SK-N-SH treated with all-trans-retinoic acid at 6 μM for 48 hours (cell line): ENCODE data around the gene PRDM15.

Source experiments
- ATAC-seq: fragments of 200-7000 bp; cut with Tn5 transposase; 3 replicates; pipeline ENCODE4 v1.9.1; 2020; ENCODE audit warnings: mild to moderate bottlenecking, moderate library complexity
- ARNTL ChIP-seq: fragments of 450-650 bp; formaldehyde crosslinking; IDR thresholded peaks from 2 replicates; pipeline ENCODE4 v1.5.0; 2020; ENCODE audit warnings: low read depth, mild to moderate bottlenecking, moderate library complexity, borderline replicate concordance
- BACH2 ChIP-seq: fragments of 250-450 bp; sonication (Bioruptor Pico); IDR thresholded peaks from 2 replicates; pipeline ENCODE4 v1.9.0; 2021; ENCODE audit warnings: mild to moderate bottlenecking, borderline replicate concordance
- CREB5 ChIP-seq: fragments of 250-450 bp; sonication (Bioruptor Pico); IDR thresholded peaks from 2 replicates; pipeline ENCODE4 v1.5.1; 2020; ENCODE audit warnings: low read depth, mild to moderate bottlenecking, moderate library complexity
- CSRNP3 ChIP-seq: fragments of 250-450 bp; sonication (Bioruptor Pico); IDR thresholded peaks from 2 replicates; pipeline ENCODE4 v1.5.1; 2021; ENCODE audit warnings: mild to moderate bottlenecking, moderate library complexity
- GLIS3 ChIP-seq: fragments of 250-450 bp; sonication (Bioruptor Pico); IDR thresholded peaks from 2 replicates; pipeline ENCODE4 v1.5.0; 2020; ENCODE audit warnings: mild to moderate bottlenecking, moderate library complexity
- ISL1 ChIP-seq: fragments of 250-450 bp; sonication (Bioruptor Pico); IDR thresholded peaks from 2 replicates; pipeline ENCODE4 v2.1.2; 2022; ENCODE audit warnings: mild to moderate bottlenecking, moderate library complexity
- OSR1 ChIP-seq: fragments of 250-450 bp; sonication (Bioruptor Pico); IDR thresholded peaks from 2 replicates; pipeline ENCODE4 v1.8.0; 2022; ENCODE audit warnings: moderate library complexity, mild to moderate bottlenecking, inconsistent platforms
- PATZ1 ChIP-seq: fragments of 250-450 bp; sonication (Bioruptor Pico); IDR thresholded peaks from 2 replicates; pipeline ENCODE4 v1.8.0; 2020; ENCODE audit warnings: mild to moderate bottlenecking, moderate library complexity, borderline replicate concordance
- PPARA ChIP-seq: fragments of 250-450 bp; sonication (Bioruptor Pico); IDR thresholded peaks from 2 replicates; pipeline ENCODE4 v1.5.0; 2020; ENCODE audit warnings: mild to moderate bottlenecking, borderline replicate concordance
- RARB ChIP-seq: fragments of 250-450 bp; sonication (Bioruptor Pico); IDR thresholded peaks from 2 replicates; pipeline ENCODE4 v1.8.0; 2021; ENCODE audit warnings: mild to moderate bottlenecking, moderate library complexity
- SNAI2 ChIP-seq: fragments of 250-450 bp; sonication (Bioruptor Pico); IDR thresholded peaks from 2 replicates; pipeline ENCODE4 v1.5.0; 2020; ENCODE audit warnings: mild to moderate bottlenecking, moderate library complexity
- TCF4 ChIP-seq: fragments of 250-450 bp; sonication (Bioruptor Pico); IDR thresholded peaks from 2 replicates; pipeline ENCODE4 v1.8.0; 2021; ENCODE audit warnings: mild to moderate bottlenecking, moderate library complexity, borderline replicate concordance
- TOX ChIP-seq: fragments of 250-450 bp; sonication (Bioruptor Pico); IDR thresholded peaks from 2 replicates; pipeline ENCODE4 v1.8.0; 2021; ENCODE audit warnings: mild to moderate bottlenecking, moderate library complexity, borderline replicate concordance
- TSHZ2 ChIP-seq: fragments of 250-450 bp; sonication (Bioruptor Pico); IDR thresholded peaks from 2 replicates; pipeline ENCODE4 v1.5.0; 2020; ENCODE audit warnings: mild to moderate bottlenecking, moderate library complexity
- ZC3H10 ChIP-seq: fragments of 250-450 bp; sonication (Bioruptor Pico); IDR thresholded peaks from 2 replicates; pipeline ENCODE4 v1.5.1; 2021; ENCODE audit warnings: mild to moderate bottlenecking, moderate library complexity
- ZFP3 ChIP-seq: fragments of 250-450 bp; sonication (Bioruptor Pico); IDR thresholded peaks from 2 replicates; pipeline ENCODE4 v1.5.0; 2020; ENCODE audit warnings: mild to moderate bottlenecking, moderate library complexity
- ZFP30 ChIP-seq: fragments of 450-650 bp; formaldehyde crosslinking; IDR thresholded peaks from 2 replicates; pipeline ENCODE4 v1.5.0; 2022; ENCODE audit warnings: mild to moderate bottlenecking, moderate library complexity
- ZNF565 ChIP-seq: fragments of 450-650 bp; formaldehyde crosslinking; conservative IDR thresholded peaks from 2 replicates; pipeline ENCODE4 v1.5.0; 2020; ENCODE audit warnings: low read depth, mild to moderate bottlenecking, moderate library complexity
- ZNF70 ChIP-seq: fragments of 450-650 bp; formaldehyde crosslinking; IDR thresholded peaks from 2 replicates; pipeline ENCODE4 v1.5.0; 2020; ENCODE audit warnings: mild to moderate bottlenecking, moderate library complexity
- ZNF8 ChIP-seq: fragments of 450-650 bp; formaldehyde crosslinking; IDR thresholded peaks from 2 replicates; pipeline ENCODE4 v1.5.0; 2020; ENCODE audit warnings: mild to moderate bottlenecking, moderate library complexity

PRDM15 gene

GRCh38 chr21:41879190-41879998, at the start of gene PRDM15:
Gene PRDM15, minus strand, starts transcription at chr21:41879344. Its CDS starts 18,981 bp downstream, at chr21:41860363.
- ATAC-seq: peak; percentile 66
- no peak for TF ChIP-seq ARNTL (CRISPR knock-in tag)
- TF ChIP-seq SNAI2: no peak
- no peak for TF ChIP-seq GLIS3 (CRISPR knock-in tag)
- TF ChIP-seq CSRNP3 (CRISPR knock-in tag): 0 out of 2 replicates have a peak, but pooled peaks have one; percentile 34
- no peak for TF ChIP-seq PPARA

GRCh38 chr21:41928621-41929220, 49.6 kb upstream of the PRDM15 start:
- TF ChIP-seq SNAI2: no peak
- no peak for TF ChIP-seq ZFP3 (CRISPR knock-in tag)
- TF ChIP-seq ARNTL (CRISPR knock-in tag): no peak
- TF ChIP-seq ZNF70 (CRISPR knock-in tag): no peak
- no peak for TF ChIP-seq ISL1
- TF ChIP-seq OSR1: no peak
- TF ChIP-seq ZNF565 (CRISPR knock-in tag): no peak
- TF ChIP-seq ZC3H10 (CRISPR knock-in tag): no peak
- TF ChIP-seq ZFP30 (CRISPR knock-in tag): no peak
- no peak for TF ChIP-seq RARB (CRISPR knock-in tag)
- TF ChIP-seq TOX: no peak
- no peak for TF ChIP-seq CREB5 (CRISPR knock-in tag)
- no peak for TF ChIP-seq ZNF8 (CRISPR knock-in tag)
- TF ChIP-seq CSRNP3 (CRISPR knock-in tag): no peak
- TF ChIP-seq PATZ1 (CRISPR knock-in tag): no peak
- TF ChIP-seq PPARA: no peak
- no peak for TF ChIP-seq BACH2 (CRISPR knock-in tag)
- TF ChIP-seq TSHZ2 (CRISPR knock-in tag): no peak
- TF ChIP-seq TCF4 (CRISPR knock-in tag): no peak
- TF ChIP-seq, all 23 proteins: peak for 0
- no peak for ATAC-seq
